K562 (cell line): ENCODE data around the gene DLGAP1. TPM values are rescaled to one million over a fixed set of nuclear protein-coding genes. Genes with fewer than 3 reads are reported as not detected.

ENCODE experiments used
- ASH1L ChIP-seq: fragments of 450-650 bp; IDR thresholded peaks from 2 replicates; pipeline ENCODE4 v1.6.1; 2018; ENCODE audit warnings: borderline replicate concordance, mild to moderate bottlenecking, low read depth; ENCODE audit not compliant: partially characterized antibody
- ETS2 ChIP-seq: IDR thresholded peaks from 2 replicates; pipeline ENCODE4 v1.6.1; 2016; ENCODE audit warnings: borderline replicate concordance, missing genetic modification characterization, mild to moderate bottlenecking, moderate library complexity, missing compliant biosample characterization; ENCODE audit not compliant: poor library complexity, severe bottlenecking
- EZH2 ChIP-seq: IDR thresholded peaks from 2 replicates; pipeline ENCODE4 v1.6.1; 2012; ENCODE audit warnings: low read depth, mild to moderate bottlenecking, inconsistent platforms, low read length, borderline replicate concordance
- FIP1L1 ChIP-seq: fragments of 200-400 bp; formaldehyde crosslinking; IDR thresholded peaks from 2 replicates; pipeline ENCODE4 v1.6.1; 2018; ENCODE audit warnings: mild to moderate bottlenecking, low read depth, low read length; ENCODE audit not compliant: poor library complexity, severe bottlenecking
- FOXJ2 ChIP-seq: fragments of 200-800 bp; sonication (Bioruptor generic); IDR thresholded peaks from 2 replicates; pipeline ENCODE4 v1.6.1; 2016; ENCODE audit warnings: missing genetic modification characterization, missing compliant biosample characterization
- GTF2E2 ChIP-seq: fragments of 200-800 bp; sonication (Bioruptor generic); IDR thresholded peaks from 2 replicates; pipeline ENCODE4 v1.6.1; 2016; ENCODE audit warnings: missing genetic modification characterization, missing compliant biosample characterization
- HMG20B ChIP-seq: fragments of 250-450 bp; sonication (Bioruptor Pico); IDR thresholded peaks from 2 replicates; pipeline ENCODE4 v1.5.0; 2021; ENCODE audit warnings: mild to moderate bottlenecking
- MAFK ChIP-seq: IDR thresholded peaks from 2 replicates; pipeline ENCODE4 v1.6.1; 2011; ENCODE audit warnings: low read length, improper control_type of control experiment
- MBD2 ChIP-seq: sonication (generic); IDR thresholded peaks from 2 replicates; pipeline ENCODE4 v1.6.1; 2016; ENCODE audit warnings: low read depth, borderline replicate concordance
- MCM7 ChIP-seq, 2 experiments: fragments of 450-650 bp; IDR thresholded peaks; 2 replicates each; pipeline ENCODE4 v1.6.1; 2016 to 2018
- NFXL1 ChIP-seq: fragments of 450-650 bp; formaldehyde crosslinking; IDR thresholded peaks from 2 replicates; pipeline ENCODE4 v1.4.0; 2021; ENCODE audit warnings: mild to moderate bottlenecking
- NR2F6 ChIP-seq: fragments of 450-650 bp; formaldehyde crosslinking; IDR thresholded peaks from 2 replicates; pipeline ENCODE4 v1.4.0; 2020; ENCODE audit warnings: mild to moderate bottlenecking
- PHF8 ChIP-seq: fragments of 200-600 bp; sonication (generic); IDR thresholded peaks from 2 replicates; pipeline ENCODE4 v1.6.1; 2012; ENCODE audit warnings: mixed run types, mild to moderate bottlenecking, inconsistent platforms, low read length, moderate library complexity, borderline replicate concordance
- PTTG1 ChIP-seq: fragments of 450-650 bp; IDR thresholded peaks from 2 replicates; pipeline ENCODE4 v1.6.1; 2016; ENCODE audit warnings: low read depth, mild to moderate bottlenecking, missing genetic modification characterization, missing compliant biosample characterization
- PYGO2 ChIP-seq: fragments of 450-650 bp; IDR thresholded peaks from 2 replicates; pipeline ENCODE4 v1.6.1; 2016; ENCODE audit warnings: mild to moderate bottlenecking, missing genetic modification characterization, moderate library complexity, missing compliant biosample characterization
- RBBP5 ChIP-seq: fragments of 200-600 bp; sonication (generic); IDR thresholded peaks from 2 replicates; pipeline ENCODE4 v1.6.1; 2012; ENCODE audit warnings: borderline replicate concordance, mild to moderate bottlenecking, low read length, control low read depth, inconsistent platforms; ENCODE audit not compliant: insufficient read depth, poor library complexity, severe bottlenecking
- SMARCA4 ChIP-seq: fragments of 450-650 bp; IDR thresholded peaks from 2 replicates; pipeline ENCODE4 v1.6.1; 2016
- SMARCB1 ChIP-seq: IDR thresholded peaks from 2 replicates; pipeline ENCODE4 v1.6.1; 2011; ENCODE audit warnings: improper control_type of control experiment, low read depth; ENCODE audit not compliant: insufficient read length
- SP2 ChIP-seq: IDR thresholded peaks from 2 replicates; pipeline ENCODE4 v1.6.1; 2011; ENCODE audit warnings: mild to moderate bottlenecking, low read depth, low read length, moderate library complexity; ENCODE audit not compliant: poor library complexity, severe bottlenecking; ENCODE audit errors: extremely low read depth
- ZFP1 ChIP-seq: fragments of 450-650 bp; formaldehyde crosslinking; IDR thresholded peaks from 2 replicates; pipeline ENCODE4 v1.4.0; 2020; ENCODE audit warnings: mild to moderate bottlenecking, mixed read lengths
- ZNF217 ChIP-seq: sonication (generic); formaldehyde crosslinking; IDR thresholded peaks from 2 replicates; pipeline ENCODE4 v1.8.0; 2022; ENCODE audit warnings: mild to moderate bottlenecking, missing genetic modification reagents
- ZNF324 ChIP-seq: fragments of 250-450 bp; sonication (Bioruptor Pico); IDR thresholded peaks from 2 replicates; pipeline ENCODE4 v1.4.0; 2020; ENCODE audit warnings: mild to moderate bottlenecking
- polyA plus RNA-seq, 8 experiments: library from polyadenylated mRNA; depleted of rRNA in 4 of 8; stranded (reverse) in 5 of 8; unstranded in 3 of 8; fragments of >200 nt; fragmentation: Nextera tagmentation in 2 of 8; fragmentation: Illumina TruSeq in 1 of 8; extraction: Ambion mirVana in 2 of 8; extraction: Trizol in 1 of 8; gene quantifications; 2 replicates each; pipeline versions ENCODE4 v1.2.1 to v1.2.3, GENCODE V29; 2011 to 2014; ENCODE audit warnings: inconsistent platforms in 1 of 8, missing spikeins in 1 of 8
- total RNA-seq, 7 experiments: library from RNA; depleted of rRNA in 6 of 7; stranded (reverse); fragments of >200 nt in 6 of 7; fragmentation: Illumina TruSeq in 2 of 7; extraction: Trizol in 2 of 7; gene quantifications; 2 replicates each; pipeline versions ENCODE4 v1.2.1 to v1.2.3, GENCODE V29; 2011 to 2021; ENCODE audit warnings: low replicate concordance in 1 of 7
- TF ChIP-seq, protein P1 (sequence below): fragments of 250-450 bp; sonication (Bioruptor Pico); IDR thresholded peaks from 2 replicates; pipeline ENCODE4 v1.8.0; 2022; ENCODE audit warnings: moderate library complexity, mild to moderate bottlenecking, inconsistent platforms
- TF ChIP-seq, protein P2 (sequence below): sonication (generic); formaldehyde crosslinking; IDR thresholded peaks from 2 replicates; pipeline ENCODE4 v1.9.0; 2022; ENCODE audit warnings: mild to moderate bottlenecking, missing genetic modification reagents
- TF ChIP-seq, protein P3 (sequence below): fragments of 450-650 bp; formaldehyde crosslinking; IDR thresholded peaks from 2 replicates; pipeline ENCODE4 v1.4.0; 2020; ENCODE audit warnings: mild to moderate bottlenecking, moderate library complexity
- TF ChIP-seq, protein P4 (sequence below): fragments of 250-450 bp; sonication (Bioruptor Pico); IDR thresholded peaks from 2 replicates; pipeline ENCODE4 v1.8.0; 2021; ENCODE audit warnings: borderline replicate concordance, mild to moderate bottlenecking, moderate library complexity; ENCODE audit not compliant: poor library complexity, severe bottlenecking

DLGAP1 gene
- total and polyA plus RNA-seq, 9 of the 15 experiments (the other 6 are each of a cell fraction or from before 2014, with no cell fraction given): 0.04 to 0.22 (median 0.08) TPM

DNA sequence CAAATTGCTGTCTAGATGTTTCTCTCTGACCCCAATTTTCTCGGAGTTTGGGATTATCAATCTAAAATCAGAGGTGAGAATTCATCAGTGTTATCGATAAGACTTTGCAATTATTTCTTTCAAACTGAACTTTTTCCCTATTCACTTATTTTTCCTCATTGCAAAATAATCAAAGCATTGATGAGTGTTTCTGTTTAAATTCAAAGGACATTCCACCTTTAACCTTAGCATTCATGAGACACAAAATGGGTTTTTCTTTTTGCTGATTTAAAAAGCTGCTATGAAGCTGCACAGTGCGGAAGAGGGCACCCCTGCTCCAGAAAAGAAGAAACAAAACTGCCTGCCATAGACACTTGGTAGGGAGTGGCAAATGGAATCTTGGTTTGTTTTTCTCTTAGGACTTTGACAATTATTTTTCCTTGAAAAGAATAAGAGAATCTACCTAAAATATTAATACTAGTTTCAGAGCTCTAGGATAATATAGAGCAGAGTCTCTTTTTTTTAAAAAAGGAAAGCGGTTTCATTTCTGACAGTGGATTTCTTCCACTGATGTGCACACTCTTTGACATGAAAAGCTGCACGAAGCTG, 801.8 kb downstream of the DLGAP1 start (continued):
- TF ChIP-seq SP2 (no peak), ZNF324 (0 out of 2 replicates have a peak, but pooled peaks have one; percentile 37), GTF2E2 (tag) (no peak), MAFK (no peak), MBD2 (no peak), NFXL1 (CRISPR knock-in tag) (0 out of 2 replicates have a peak, but pooled peaks have one; percentile 55), HMG20B (no peak; the same call in 1 of the 2 replicates), EZH2 (no peak), RBBP5 (no peak), NR2F6 (CRISPR knock-in tag) (peak; percentile 93), FOXJ2 (tag) (no peak), PHF8 (no peak), FIP1L1 (no peak), ZNF217 (CRISPR knock-in tag) (no peak), PTTG1 (tag) (0 out of 2 replicates have a peak, but pooled peaks have one; percentile 21), ZFP1 (CRISPR knock-in tag) (peak; percentile 16; the same call in 1 of the 2 replicates), ETS2 (no peak), ASH1L (no peak), SMARCA4 (no peak), SMARCB1 (no peak), MCM7 (IDR thresholded peaks at IDR 0.05) (no peak), PYGO2 (tag) (peak; percentile 24; the same call in 1 of the 2 replicates)
- TF ChIP-seq, protein P1, sequence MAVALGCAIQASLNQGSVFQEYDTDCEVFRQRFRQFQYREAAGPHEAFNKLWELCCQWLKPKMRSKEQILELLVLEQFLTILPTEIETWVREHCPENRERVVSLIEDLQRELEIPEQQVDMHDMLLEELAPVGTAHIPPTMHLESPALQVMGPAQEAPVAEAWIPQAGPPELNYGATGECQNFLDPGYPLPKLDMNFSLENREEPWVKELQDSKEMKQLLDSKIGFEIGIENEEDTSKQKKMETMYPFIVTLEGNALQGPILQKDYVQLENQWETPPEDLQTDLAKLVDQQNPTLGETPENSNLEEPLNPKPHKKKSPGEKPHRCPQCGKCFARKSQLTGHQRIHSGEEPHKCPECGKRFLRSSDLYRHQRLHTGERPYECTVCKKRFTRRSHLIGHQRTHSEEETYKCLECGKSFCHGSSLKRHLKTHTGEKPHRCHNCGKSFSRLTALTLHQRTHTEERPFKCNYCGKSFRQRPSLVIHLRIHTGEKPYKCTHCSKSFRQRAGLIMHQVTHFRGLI: no peak; the same call in 1 of the 2 replicates
- TF ChIP-seq, protein P2, sequence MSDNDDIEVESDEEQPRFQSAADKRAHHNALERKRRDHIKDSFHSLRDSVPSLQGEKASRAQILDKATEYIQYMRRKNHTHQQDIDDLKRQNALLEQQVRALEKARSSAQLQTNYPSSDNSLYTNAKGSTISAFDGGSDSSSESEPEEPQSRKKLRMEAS (CRISPR knock-in tag): no peak
- TF ChIP-seq, protein P3, sequence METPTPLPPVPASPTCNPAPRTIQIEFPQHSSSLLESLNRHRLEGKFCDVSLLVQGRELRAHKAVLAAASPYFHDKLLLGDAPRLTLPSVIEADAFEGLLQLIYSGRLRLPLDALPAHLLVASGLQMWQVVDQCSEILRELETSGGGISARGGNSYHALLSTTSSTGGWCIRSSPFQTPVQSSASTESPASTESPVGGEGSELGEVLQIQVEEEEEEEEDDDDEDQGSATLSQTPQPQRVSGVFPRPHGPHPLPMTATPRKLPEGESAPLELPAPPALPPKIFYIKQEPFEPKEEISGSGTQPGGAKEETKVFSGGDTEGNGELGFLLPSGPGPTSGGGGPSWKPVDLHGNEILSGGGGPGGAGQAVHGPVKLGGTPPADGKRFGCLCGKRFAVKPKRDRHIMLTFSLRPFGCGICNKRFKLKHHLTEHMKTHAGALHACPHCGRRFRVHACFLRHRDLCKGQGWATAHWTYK: peak; percentile 24; the same call in 1 of the 2 replicates
- TF ChIP-seq, protein P4, sequence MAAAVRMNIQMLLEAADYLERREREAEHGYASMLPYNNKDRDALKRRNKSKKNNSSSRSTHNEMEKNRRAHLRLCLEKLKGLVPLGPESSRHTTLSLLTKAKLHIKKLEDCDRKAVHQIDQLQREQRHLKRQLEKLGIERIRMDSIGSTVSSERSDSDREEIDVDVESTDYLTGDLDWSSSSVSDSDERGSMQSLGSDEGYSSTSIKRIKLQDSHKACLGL (CRISPR knock-in tag): peak; percentile 16
